Endothelial cell of umbilical vein (primary cell): ENCODE data around the gene C5orf58. TPM values are rescaled to one million over a fixed set of nuclear protein-coding genes. Genes with fewer than 3 reads are reported as not detected.

Source experiments
- BruUV-seq: library from RNA; stranded (reverse); fragments of 400-500 nt; replicated peaks from 2 replicates; lab custom pipeline; 2021; lab: Mats Ljungman, UMichigan
- CTCF ChIA-PET: fragments of 300-600, 350-600 bp; sonication (Branson Sonifier 250); formaldehyde crosslinking; loops from one replicate; lab custom pipeline; 2021; ENCODE audit warnings: antibody characterized with exemption, inconsistent platforms; lab: Charles Lee
- POLR2A ChIA-PET: fragments of 300-600, 350-600 bp; sonication (Branson Sonifier 250); formaldehyde crosslinking; loops from one replicate; lab custom pipeline; 2021; ENCODE audit warnings: antibody characterized with exemption, inconsistent platforms; lab: Charles Lee
- DNase-seq: peaks from one replicate; pipeline ENCODE4 v3.0.0-alpha.2; 2011; ENCODE audit warnings: low read depth, low spot score
- FAIRE-seq: peaks from 2 replicates; lab custom pipeline; 2011; peaks lifted over from hg19 to GRCh38; lab: Jason Lieb, UNC
- H2AFZ ChIP-seq: 2 replicates; pipeline ENCODE4 v1.6.0; 2012; ENCODE audit warnings: low read depth, low read length, control low read depth, inconsistent platforms
- H3K27ac ChIP-seq: 2 replicates; pipeline ENCODE4 v1.5.1; 2011; ENCODE audit warnings: low read depth, mild to moderate bottlenecking, control low read depth, low read length, moderate library complexity; ENCODE audit not compliant: insufficient read depth
- H3K27me3 ChIP-seq, 2 experiments: 2 replicates each; pipeline versions ENCODE4 v1.6.0 to v1.6.1; 2011; ENCODE audit warnings: low read length in 2 of 2, mixed read lengths in 1 of 2; ENCODE audit not compliant: control insufficient read depth in 2 of 2, insufficient read depth in 2 of 2
- H3K36me3 ChIP-seq, 2 experiments: 2 replicates in 1 of 2; 3 replicates in 1 of 2; pipeline ENCODE4 v1.5.1; 2011; ENCODE audit warnings: low read length in 2 of 2, mild to moderate bottlenecking in 1 of 2, moderate library complexity in 1 of 2; ENCODE audit not compliant: control insufficient read depth in 2 of 2, insufficient read depth in 2 of 2; ENCODE audit errors: extremely low read depth in 1 of 2
- H3K4me1 ChIP-seq: 3 replicates; pipeline ENCODE4 v1.5.1; 2011; ENCODE audit warnings: mild to moderate bottlenecking, low read length; ENCODE audit not compliant: control insufficient read depth, insufficient read depth; ENCODE audit errors: extremely low read depth
- H3K4me2 ChIP-seq: 2 replicates; pipeline ENCODE4 v1.6.1; 2011; ENCODE audit warnings: low read length, control low read depth, mixed read lengths; ENCODE audit not compliant: insufficient read depth
- H3K4me3 ChIP-seq, 3 experiments: fragments of 200-600 bp in 1 of 3; sonication (generic), shearing (Covaris generic) in 1 of 3; replicated peaks in 1 of 3; 2 replicates each; pipeline ENCODE4 v1.5.1; 2011 to 2016; ENCODE audit warnings: control low read depth in 3 of 3, low read length in 3 of 3, mild to moderate bottlenecking in 2 of 3, inconsistent platforms in 1 of 3, low read depth in 1 of 3, moderate library complexity in 1 of 3; ENCODE audit not compliant: insufficient read depth in 1 of 3
- H3K79me2 ChIP-seq: 2 replicates; pipeline ENCODE4 v1.6.0; 2012; ENCODE audit warnings: low read length, inconsistent platforms; ENCODE audit not compliant: control insufficient read depth, insufficient read depth
- H3K9ac ChIP-seq: replicated peaks from 2 replicates; pipeline ENCODE3; 2011; ENCODE audit warnings: low read length, control low read depth; ENCODE audit not compliant: insufficient read depth; ENCODE audit errors: extremely low read depth
- H3K9me1 ChIP-seq: replicated peaks from 3 replicates; pipeline ENCODE4 v1.6.0; 2011; ENCODE audit warnings: mild to moderate bottlenecking, low read length; ENCODE audit not compliant: control insufficient read depth, insufficient read depth; ENCODE audit errors: extremely low read depth
- H3K9me3 ChIP-seq: replicated peaks from 2 replicates; pipeline ENCODE4 v1.5.1; 2012; ENCODE audit warnings: low read length, inconsistent platforms; ENCODE audit not compliant: control insufficient read depth, insufficient read depth
- H4K20me1 ChIP-seq: replicated peaks from 2 replicates; pipeline ENCODE3; 2011; ENCODE audit warnings: mild to moderate bottlenecking, low read length; ENCODE audit not compliant: control insufficient read depth, insufficient read depth; ENCODE audit errors: extremely low read depth
- CTCF ChIP-seq, 2 donors: IDR thresholded peaks; 1 replicate in 1 of 2; 2 replicates in 1 of 2; pipeline ENCODE4 v1.5.1; 2011; ENCODE audit warnings: low read length in 2 of 2, mild to moderate bottlenecking in 2 of 2, moderate library complexity in 2 of 2, control low read depth in 1 of 2, inconsistent platforms in 1 of 2, low read depth in 1 of 2; ENCODE audit not compliant: insufficient read depth in 1 of 2; ENCODE audit errors: extremely low read depth in 1 of 2
- EZH2 ChIP-seq: IDR thresholded peaks from 2 replicates; pipeline ENCODE4 v1.6.1; 2012; ENCODE audit warnings: borderline replicate concordance, low read depth, mild to moderate bottlenecking, moderate library complexity, low read length, inconsistent platforms; ENCODE audit not compliant: severe bottlenecking
- FOS ChIP-seq: IDR thresholded peaks from 2 replicates; pipeline ENCODE4 v1.6.1; 2011; ENCODE audit warnings: mild to moderate bottlenecking, low read length, moderate library complexity, borderline replicate concordance; ENCODE audit not compliant: insufficient read depth
- GATA2 ChIP-seq: IDR thresholded peaks from 2 replicates; pipeline ENCODE4 v1.7.0; 2011; ENCODE audit warnings: low read depth, mild to moderate bottlenecking, moderate library complexity, mixed read lengths, low read length; ENCODE audit not compliant: insufficient read length, insufficient read depth
- JUN ChIP-seq: IDR thresholded peaks from 2 replicates; pipeline ENCODE4 v1.6.1; 2011; ENCODE audit warnings: borderline replicate concordance, low read depth; ENCODE audit not compliant: insufficient read length, insufficient read depth
- MAX ChIP-seq: IDR thresholded peaks from 2 replicates; pipeline ENCODE4 v1.6.1; 2011; ENCODE audit not compliant: insufficient read depth, insufficient read length
- MYC ChIP-seq: IDR thresholded peaks from one replicate; pipeline ENCODE4 v1.6.1; 2011; ENCODE audit warnings: mild to moderate bottlenecking, low read depth, low read length
- POLR2A ChIP-seq: IDR thresholded peaks from 2 replicates; pipeline ENCODE4 v1.6.1; 2012; ENCODE audit warnings: low read depth, mild to moderate bottlenecking, control low read depth, low read length
- POLR2AphosphoS5 ChIP-seq: IDR thresholded peaks from 2 replicates; pipeline ENCODE4 v1.6.1; 2012; ENCODE audit warnings: low read depth, mild to moderate bottlenecking, control low read depth, low read length, moderate library complexity; ENCODE audit not compliant: insufficient read depth
- dilution Hi-C: fragments of 300-500 bp; cut with MboI; formaldehyde crosslinking; loops from one replicate; pipeline ENCODE4 v1.15.0; 2019; ENCODE audit warnings: low sequenced_read_pairs; ENCODE audit not compliant: extremely low pct_ligation_motif_present
- intact Hi-C: fragments of 100-400 bp; cut with micrococcal nuclease; formaldehyde crosslinking; loops from one replicate; pipeline ENCODE4 v1.10.0; 2022
- polyA plus RNA-seq, 4 experiments: library from polyadenylated mRNA; depleted of rRNA in 3 of 4; stranded (reverse) in 3 of 4; unstranded in 1 of 4; fragments of >200 nt; gene quantifications; 2 replicates each; pipeline versions ENCODE4 v1.2.1 to v1.2.3, GENCODE V29; 2011 to 2012; ENCODE audit warnings: missing spikeins in 1 of 4
- total RNA-seq: library from RNA; stranded (reverse); gene quantifications from 2 replicates; pipeline ENCODE4 v1.2.3, GENCODE V29; 2021

C5orf58 gene
- total and polyA plus RNA-seq, 2 donors (not counting 3 experiments of a cell fraction or from before 2014, with no cell fraction given) = not detected

GRCh38 chr5:170228762-170229435 is 3.9 kb upstream of the C5orf58 start:
- Histone ChIP-seq H3K36me3 (no peaks in the 10 kb centered on the region), H4K20me1 (no peaks in the 10 kb centered on the region), H3K4me1 (peaks cover 19% of the 10 kb centered on the region), H3K4me2 (no peak overlapping the region), H3K9me3 (no peaks in the 10 kb centered on the region), H3K9ac (no peak overlapping the region), H3K27ac (no peak overlapping the region), H3K27me3 (peaks cover 0 to 3% of the 10 kb centered on the region in 2 experiments), H3K4me3 (no peak overlapping the region), H2AFZ (no peak overlapping the region), H3K9me1 (no peaks in the 10 kb centered on the region), H3K79me2 (no peaks in the 10 kb centered on the region)
- dilution Hi-C loops = no loop called here
- no TSS peak for BruUV-seq
- CTCF ChIA-PET = interaction anchor here (0.5 to 6.9 kb wide), 5 partner anchors 12 to 404 kb away, joined by 3 to 140 read pairs (median 3); no protein-coding TSS in a partner anchor
- POLR2A ChIA-PET = no interaction called here
- TF ChIP-seq POLR2AphosphoS5 (no peak), CTCF (IDR thresholded peaks at IDR 0.05; ENCODE audit: extremely low read depth in 1 of 2, insufficient read depth in 1 of 2, low read depth in 1 of 2, low read length in 2 of 2) (no peak), FOS (no peak), GATA2 (no peak), JUN (no peak), MYC (no peak), POLR2A (no peak), EZH2 (no peak), MAX (no peak)
- intact Hi-C loops = loop anchor here (10.0 kb wide), 1 partner anchor 266 kb away; no protein-coding TSS in a partner anchor
- FAIRE-seq (no peak), DNase-seq (no peak)
